ENCODE measurements around the gene ESYT3. TPM values are rescaled to one million over a fixed set of nuclear protein-coding genes. Genes with fewer than 3 reads are reported as not detected.

The ESYT3 gene
- total and polyA plus RNA-seq, 9 of the 15 experiments (the other 6 are each of a cell fraction or from before 2014, with no cell fraction given) = not detected

GRCh38 chr3:138493804-138494606 lies 59.6 kb downstream of the ESYT3 start:
- intact Hi-C loops (cut with micrococcal nuclease) (no loop called here), in situ Hi-C loops (cut with MboI) (no loop called here)
- Histone ChIP-seq H3K36me3 (ENCODE audit: control insufficient read depth, insufficient read depth, low read length) (no peaks in the 10 kb centered on the region), H3K27me3 (ENCODE audit: control insufficient read depth in 2 of 2, insufficient read depth in 2 of 2, low read length in 2 of 2) (no peaks in the 10 kb centered on the region), H3K9me3 (replicated peaks; ENCODE audit: control insufficient read depth, insufficient read depth, low read depth, low read length) (no peaks in the 10 kb centered on the region; the same call in 1 of the 2 replicates), H4K20me1 (replicated peaks; ENCODE audit: control insufficient read depth, insufficient read depth, low read length) (no peaks in the 10 kb centered on the region), H3K27ac (ENCODE audit: extremely low read depth, low read depth, low read length) (no peak overlapping the region), H3K4me2 (ENCODE audit: insufficient read depth, low read length) (no peak overlapping the region), H2AFZ (ENCODE audit: low read depth, low read length) (no peak overlapping the region), H3K4me3 (no peak overlapping the region), H3K9me1 (ENCODE audit: control insufficient read depth, insufficient read depth, low read length) (no peaks in the 10 kb centered on the region), H3K79me2 (ENCODE audit: control insufficient read depth, insufficient read depth, low read length) (no peaks in the 10 kb centered on the region), H3K4me1 (replicated peaks in 1 of 2; ENCODE audit: control insufficient read depth in 2 of 2, insufficient read depth in 2 of 2, low read length in 2 of 2) (no peaks in the 10 kb centered on the region), H3K9ac (ENCODE audit: insufficient read depth in 1 of 2, low read depth in 2 of 2, low read length in 2 of 2) (no peak overlapping the region)
- no peak for DNase-seq (ENCODE audit: extremely low read depth in 1 of 4, low spot score in 3 of 4)
- WGBS (ENCODE audit: insufficient coverage, low coverage, missing lambda C conversion rate) = 58% methylated on average over 3 of the region's 3 CpGs
- ChIA-PET POLR2A (no interaction called here), CTCF (ENCODE audit: low intra/inter-chr PET ratio) (no interaction called here)
- BruUV-seq (replicated peaks) = no TSS peak
- no peak for ATAC-seq
- TF ChIP-seq ZNF431 (CRISPR knock-in tag; IDR thresholded peaks at IDR 0.05) = no peak
- TF ChIP-seq ESRRB (CRISPR knock-in tag; IDR thresholded peaks at IDR 0.05; ENCODE audit: borderline replicate concordance) = no peak
- no peak for TF ChIP-seq POU5F1 (IDR thresholded peaks at IDR 0.05; ENCODE audit: borderline replicate concordance, low read depth, low read length, partially characterized antibody)
- TF ChIP-seq ZNF511 (CRISPR knock-in tag; IDR thresholded peaks at IDR 0.05) = no peak
- TF ChIP-seq ZNF551 (CRISPR knock-in tag; IDR thresholded peaks at IDR 0.05) = no peak
- TF ChIP-seq SOX6 (IDR thresholded peaks at IDR 0.05) = no peak
- TF ChIP-seq ELK1 (CRISPR knock-in tag; IDR thresholded peaks at IDR 0.05) = no peak
- TF ChIP-seq HCFC1 (IDR thresholded peaks at IDR 0.05; ENCODE audit: low read depth, low read length) = no peak
- no peak for TF ChIP-seq GMEB1 (CRISPR knock-in tag; IDR thresholded peaks at IDR 0.05)
- no peak for FAIRE-seq

Measured in K562 (cell line).